IPS DF 4.7 (cell line): Measurements from ENCODE around the gene SLC7A5.
"Not testable (repeated sequence)": the region's sequence is repeated elsewhere in the genome, so short reads cannot be mapped to it uniquely, and the experiment has no call there.

Experiments
- DNase-seq: peaks from one replicate; pipeline ENCODE4 v3.0.0-alpha.2; 2013; ENCODE audit warnings: low spot score; ENCODE audit errors: extremely low read depth

Gene SLC7A5

DNA sequence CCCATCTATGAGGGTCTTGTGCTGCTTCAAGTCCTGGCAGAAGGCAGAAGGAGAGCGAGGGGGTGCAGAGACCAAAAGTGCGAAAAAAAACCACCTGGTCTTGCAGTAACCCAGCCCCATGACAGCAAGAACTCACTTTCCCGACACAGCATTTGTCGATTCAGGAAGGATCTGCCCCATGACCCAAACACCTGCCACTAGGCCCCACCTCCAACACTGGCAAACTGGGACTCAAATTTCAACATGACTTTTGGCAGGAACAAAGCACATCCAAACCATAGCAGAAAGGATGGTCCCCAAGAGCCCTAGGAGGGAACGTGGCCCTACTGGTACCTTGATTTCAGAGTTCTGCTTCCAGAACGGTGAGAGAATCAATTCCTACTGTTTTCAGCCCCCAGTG is 68.8 kb downstream of the SLC7A5 start:
- no peak for DNase-seq

DNA sequence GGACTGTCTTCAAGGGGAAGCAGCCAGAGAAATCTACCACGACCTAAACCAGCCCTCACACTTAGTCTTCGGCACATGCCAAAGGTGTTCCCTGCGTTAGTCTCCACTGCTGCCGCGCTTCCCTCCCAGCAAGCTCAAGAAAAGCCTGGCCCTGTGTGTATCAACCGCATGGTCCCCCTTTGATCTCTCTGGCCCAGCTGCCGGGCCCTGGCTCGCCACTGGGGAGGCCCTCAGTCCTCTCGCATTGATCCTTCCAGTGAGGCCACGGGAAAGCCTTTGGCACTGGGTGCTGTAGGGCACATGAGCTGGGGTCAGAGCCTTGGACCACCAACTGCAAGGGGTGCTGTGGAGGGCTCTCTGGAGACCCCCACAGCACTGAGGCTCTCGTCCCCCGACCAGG is 74.0 kb downstream of the SLC7A5 start:
- no peak for DNase-seq

DNA sequence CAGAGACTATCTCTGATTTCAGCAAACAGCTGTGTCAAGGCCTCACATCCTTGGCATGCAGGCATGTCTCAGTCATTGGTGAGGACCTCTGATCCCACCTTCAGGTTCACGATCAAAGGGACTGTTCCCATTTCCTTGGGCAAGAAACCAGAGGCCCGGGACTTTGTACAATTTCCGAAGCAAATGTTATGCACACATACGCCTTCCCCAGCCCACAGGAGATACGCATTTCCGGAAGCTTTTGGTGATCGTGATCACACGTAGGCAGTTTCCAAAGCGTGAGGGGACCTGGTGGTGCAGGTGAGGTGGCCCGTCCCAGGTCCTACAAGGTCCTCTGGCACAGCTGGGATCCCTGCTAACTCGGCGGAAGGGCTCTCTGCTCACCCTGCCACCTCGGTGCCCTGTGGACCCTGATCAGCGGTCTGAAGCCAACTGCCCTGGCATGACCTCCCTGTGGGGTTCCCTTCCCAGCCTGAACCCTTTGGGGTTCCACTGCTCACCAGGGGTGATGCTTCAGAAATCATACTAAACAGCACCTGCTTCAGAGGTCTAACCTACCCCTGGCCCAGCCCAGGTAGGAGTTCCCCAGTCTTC is 74.7 kb downstream of the SLC7A5 start:
- DNase-seq: no peak

DNA sequence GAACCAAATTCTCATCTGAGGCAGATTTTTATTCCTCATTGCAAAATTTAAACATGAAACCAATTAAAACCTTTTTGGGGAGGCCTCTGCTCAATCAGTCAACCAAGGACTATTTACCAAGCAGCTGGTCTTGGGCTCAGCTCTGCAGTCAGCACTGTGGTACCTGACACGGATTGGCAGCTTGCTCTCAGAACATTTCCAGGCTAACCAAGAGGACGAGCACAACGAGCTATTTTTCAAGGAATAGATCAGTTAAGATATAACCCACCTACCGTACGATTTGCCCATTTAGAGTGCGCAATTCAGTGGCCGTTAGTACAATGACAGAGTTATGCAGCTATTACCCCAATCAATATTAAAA is 77.1 kb downstream of the SLC7A5 start:
- no peak for DNase-seq

DNA sequence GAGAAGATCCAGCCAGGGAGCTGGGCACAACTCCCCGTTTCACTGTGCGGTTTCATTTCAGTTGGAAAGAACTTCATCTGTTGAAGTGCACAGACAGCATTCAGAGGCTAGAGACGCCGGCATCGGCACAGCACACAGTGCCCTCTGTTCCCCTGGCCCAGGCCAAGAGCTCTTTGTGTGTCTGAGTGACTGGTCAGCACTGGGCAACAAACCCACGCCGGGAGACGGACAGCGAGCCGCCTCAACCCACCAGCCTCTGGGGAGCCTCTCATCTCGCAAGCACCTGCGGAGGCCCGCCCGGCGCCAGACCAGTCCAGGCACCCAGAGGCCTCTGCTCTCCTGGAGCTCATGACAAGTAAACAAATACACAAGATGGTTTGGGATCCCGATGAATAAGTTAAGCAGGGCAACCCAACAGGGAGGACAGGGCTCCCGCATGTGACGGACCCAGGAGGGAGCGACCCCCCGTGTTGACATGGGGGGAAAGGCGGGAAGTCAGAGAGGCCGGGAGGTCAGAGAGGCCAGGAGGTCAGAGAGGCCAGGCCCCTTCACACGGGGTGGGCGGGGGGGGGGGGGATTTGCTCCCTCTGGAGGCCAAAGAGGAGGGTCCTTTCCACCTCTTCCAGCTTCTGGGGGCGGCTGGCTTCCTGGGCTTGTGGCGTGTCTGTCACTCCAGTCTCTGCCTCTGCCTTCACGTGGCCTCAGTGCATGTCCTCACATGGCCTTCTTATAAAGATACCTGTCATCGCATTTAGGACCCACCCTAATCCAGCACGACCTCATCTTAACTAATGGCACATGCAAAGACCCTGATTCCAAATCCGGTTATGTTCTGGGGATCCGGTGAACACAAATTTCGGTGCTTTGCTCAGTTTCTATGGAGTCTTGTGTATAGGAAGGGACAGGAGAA is 77.8 kb downstream of the SLC7A5 start:
- no peak for DNase-seq

DNA sequence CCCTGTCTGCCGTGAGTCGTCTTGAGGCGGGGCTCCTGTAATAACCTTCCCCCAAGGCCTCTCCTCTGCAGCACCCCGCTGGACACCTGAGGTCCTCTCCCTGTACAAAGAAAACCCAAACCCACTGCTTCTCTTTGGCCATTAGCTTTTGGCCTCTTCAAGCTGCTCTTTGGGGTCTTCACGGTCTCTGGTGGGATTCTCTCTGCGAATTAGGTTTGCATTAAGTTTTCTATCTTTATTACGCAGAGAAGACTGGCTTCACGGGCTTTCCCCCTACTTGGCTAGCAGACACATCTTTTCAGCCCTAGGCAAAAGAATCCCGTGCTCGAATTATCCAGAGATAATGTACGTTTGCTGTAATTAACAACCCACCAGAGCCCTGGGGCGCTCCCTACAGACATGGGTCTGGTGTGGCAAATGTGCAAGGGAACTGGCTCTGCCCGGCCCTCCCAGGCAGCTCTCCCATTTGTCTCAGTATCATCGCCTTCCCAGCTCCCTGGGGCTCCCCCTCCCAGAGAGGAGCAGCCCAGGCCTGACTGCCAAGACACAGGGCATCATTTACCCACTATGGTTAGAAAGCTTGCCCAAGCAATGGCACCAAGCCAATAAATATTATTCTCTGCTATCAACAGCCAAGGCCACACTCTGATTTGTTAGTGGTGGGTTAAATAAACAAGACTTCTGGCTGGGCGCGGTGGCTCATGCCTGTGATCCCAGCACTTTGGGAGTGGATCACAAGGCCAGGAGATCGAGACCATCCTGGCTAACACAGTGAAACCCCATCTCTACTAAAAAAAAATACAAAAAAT is 78.8 kb downstream of the SLC7A5 start:
- no peak for DNase-seq

DNA sequence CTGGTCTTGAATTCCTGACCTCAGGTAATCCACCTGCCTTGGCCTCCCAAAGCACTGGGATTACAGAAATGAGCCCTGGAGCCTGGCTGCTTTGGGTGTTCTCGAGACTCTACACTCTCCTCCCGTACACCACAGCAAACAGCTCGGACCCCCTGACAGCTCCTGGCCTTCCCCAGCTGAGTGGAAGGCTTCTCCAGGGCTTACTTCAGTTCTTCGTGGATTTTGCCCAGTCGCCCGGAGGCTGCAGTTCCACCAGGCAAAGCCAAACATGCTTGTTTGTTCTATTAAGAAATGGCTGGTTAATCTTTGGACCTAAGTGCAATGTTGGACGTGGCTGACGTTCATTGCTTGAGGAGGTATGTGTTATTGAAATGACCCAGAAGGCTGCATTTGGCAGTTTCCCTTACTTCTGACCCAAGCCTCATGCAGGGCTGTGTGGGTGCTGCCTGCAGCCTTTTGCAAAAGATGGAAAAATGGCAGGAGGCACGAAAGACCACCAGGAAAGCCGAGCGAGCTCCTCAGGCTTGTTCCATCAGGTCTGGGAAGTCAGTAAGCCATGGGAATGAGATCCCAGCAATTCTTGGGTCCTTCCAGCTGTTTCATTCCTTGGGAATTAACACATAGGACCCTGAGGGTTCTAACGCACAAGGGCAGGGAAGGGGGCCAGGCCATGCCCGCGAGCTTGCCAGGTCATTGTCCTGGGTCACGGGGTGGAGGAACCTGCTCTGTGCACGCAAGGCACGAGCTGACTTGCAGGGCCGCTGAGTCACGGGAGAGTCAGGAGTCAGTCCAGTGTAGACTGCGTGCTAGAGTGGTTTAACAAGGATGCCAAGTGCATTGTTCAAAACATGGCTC is 79.6 kb downstream of the SLC7A5 start:
- no peak for DNase-seq

DNA sequence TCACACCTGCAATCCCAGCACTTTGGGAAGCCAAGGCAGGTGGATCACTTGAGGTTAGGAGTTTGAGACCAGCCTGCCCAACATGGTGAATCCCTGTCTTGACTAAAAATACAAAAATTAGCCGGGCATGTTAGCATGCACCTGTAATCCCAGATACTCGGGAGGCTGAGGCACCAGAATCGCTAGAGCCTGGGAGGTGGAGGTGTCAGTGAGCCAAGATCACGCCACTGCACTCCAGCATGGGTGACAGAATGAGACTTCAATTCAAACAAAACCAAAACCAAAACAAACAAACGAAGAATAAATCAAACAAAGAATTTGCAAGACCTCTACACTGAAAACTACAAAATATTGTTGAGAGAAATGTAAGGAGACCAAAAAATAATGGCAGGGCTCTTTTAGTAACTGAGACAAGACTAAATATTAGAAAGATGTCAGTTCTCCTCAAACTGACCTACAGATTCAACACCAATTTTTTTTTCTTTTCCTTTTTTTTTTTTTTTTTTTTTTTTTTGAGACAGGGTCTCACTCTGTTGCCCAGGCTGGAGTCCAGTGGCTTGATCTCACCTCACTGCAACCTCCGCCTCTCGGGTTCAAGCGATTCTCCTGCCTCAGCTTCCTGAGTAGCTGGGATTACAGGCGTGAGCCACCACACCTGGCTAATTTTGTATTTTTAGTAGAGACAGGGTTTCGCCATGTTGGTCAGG is 80.4 kb downstream of the SLC7A5 start:
- not testable (repeated sequence) for DNase-seq

DNA sequence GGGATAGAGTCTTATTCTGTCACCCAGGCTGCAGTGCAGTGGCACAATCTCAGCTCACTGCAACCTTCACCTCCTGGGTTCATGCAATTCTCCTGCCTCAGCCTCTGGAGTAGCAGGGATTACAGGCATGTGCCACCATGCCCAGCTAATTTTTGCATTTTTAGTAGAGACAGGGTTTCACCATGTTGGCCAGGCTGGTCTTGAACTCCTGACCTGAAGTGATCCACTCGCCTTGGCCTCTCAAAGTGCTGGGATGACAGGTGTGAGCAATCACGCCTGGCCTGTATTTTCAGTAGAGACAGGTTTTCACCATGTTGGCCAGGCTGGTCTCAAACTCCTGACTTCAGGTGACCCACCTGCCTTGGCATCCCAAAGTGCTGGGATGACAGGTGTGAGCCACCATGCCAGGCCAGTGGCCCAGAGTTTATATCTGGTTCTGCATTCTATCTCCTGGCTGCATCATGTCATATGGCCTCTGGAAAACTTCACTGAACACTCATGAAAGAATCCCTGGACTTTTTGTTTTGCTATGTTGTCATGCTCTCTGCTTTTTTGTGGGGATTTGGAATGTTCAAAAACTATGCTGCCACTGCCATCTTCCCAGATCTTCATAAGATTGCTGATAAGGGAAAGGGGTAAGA is 81.7 kb downstream of the SLC7A5 start:
- DNase-seq: not testable (repeated sequence)

DNA sequence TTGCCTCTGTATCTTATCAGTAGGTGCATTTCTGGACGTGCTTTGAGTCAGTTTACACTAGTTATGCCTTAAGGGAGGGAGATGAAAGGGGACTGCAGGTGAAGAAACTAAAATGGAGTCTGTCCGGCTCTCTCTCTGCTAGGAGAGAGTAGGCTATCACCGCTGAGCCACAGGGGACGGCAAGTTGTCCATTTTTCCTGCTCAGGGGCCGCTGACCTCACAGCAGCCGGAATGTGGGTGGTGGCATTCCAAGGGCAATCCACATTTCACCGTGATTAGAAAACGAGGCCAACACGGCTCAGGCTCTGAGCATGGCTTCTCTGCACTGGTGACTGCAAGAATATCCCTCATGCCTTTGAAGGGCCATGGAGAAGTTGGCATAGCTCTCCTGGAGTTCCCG is 84.5 kb downstream of the SLC7A5 start:
- DNase-seq: no peak

DNA sequence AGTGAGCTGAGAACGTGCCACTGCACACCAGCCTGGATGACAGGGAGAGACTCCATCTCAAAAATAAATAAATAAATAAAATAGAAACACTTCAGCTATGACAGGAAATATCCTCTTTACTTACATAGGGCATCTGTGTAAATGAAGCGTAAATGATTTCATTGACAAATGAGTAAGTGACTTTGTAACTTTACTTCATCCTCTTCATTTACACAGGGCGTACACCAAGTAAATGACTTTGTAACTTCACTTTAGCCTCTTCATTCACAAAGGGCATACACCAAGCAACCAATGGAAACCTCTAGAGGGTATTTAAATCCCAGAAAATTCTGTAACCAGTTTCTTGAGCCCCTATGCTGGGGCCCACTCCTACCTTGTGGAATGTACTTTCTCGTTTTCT is 87.3 kb downstream of the SLC7A5 start:
- no peak for DNase-seq

DNA sequence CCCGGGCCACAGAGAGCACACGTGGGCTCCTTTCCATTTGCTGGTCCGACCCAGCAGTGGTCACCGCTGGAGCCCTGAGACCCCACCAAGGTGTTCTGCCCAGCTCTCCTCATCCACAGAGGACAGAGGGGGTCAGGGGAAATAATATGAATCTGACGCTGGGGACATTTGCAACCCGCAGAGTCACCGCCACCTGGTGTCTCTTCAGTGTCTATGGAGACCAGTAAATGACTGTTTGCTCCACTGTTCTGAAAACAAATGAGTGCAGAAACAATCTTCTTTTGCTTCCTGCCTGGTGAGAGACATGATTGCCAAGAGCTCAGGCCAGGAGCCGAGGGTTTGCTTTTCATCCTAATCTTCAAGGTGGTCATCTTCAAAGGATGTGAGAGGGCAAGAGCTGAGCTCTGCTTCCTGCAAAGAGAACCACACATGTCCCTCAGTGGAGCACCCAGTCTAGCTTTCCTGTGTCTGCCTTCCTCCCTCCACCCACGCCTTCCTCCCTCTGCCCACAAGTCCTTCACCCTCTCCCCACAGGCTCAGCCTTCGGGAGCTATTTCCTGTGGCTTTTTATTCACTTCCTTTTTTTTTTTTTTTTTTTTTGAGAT is 88.8 kb downstream of the SLC7A5 start:
- no peak for DNase-seq
